ENCODE measurements around the gene ADCYAP1R1.

Gene ADCYAP1R1

GRCh38 chr7:31116615-31117014 lies 64.5 kb downstream of the ADCYAP1R1 start:
- peaks cover 40% of the 10 kb centered on the region for H3K27me3 ChIP-seq (ENCODE audit: control insufficient read depth, low read length)
- H4K20me1 ChIP-seq (ENCODE audit: control insufficient read depth, insufficient read depth, low read depth, low read length): no peaks in the 10 kb centered on the region

GRCh38 chr7:31119249-31119648 lies 67.1 kb downstream of the ADCYAP1R1 start:
- Histone ChIP-seq H3K27me3 (ENCODE audit: control insufficient read depth, low read length) (peaks cover 28% of the 10 kb centered on the region), H3K27ac (ENCODE audit: low read depth, low read length) (no peak overlapping the region), H3K4me2 (ENCODE audit: low read length) (no peak overlapping the region), H4K20me1 (ENCODE audit: control insufficient read depth, insufficient read depth, low read depth, low read length) (no peaks in the 10 kb centered on the region), H3K36me3 (ENCODE audit: control insufficient read depth, low read length) (no peaks in the 10 kb centered on the region), H3K4me3 (ENCODE audit: low read length) (no peak overlapping the region), H3K9me3 (ENCODE audit: control insufficient read depth, insufficient read depth, low read length) (no peaks in the 10 kb centered on the region), H3K79me2 (ENCODE audit: control insufficient read depth, low read length) (no peaks in the 10 kb centered on the region), H3K9me2 (replicated peaks; ENCODE audit: control insufficient read depth, low read length) (no peaks in the 10 kb centered on the region), H3F3A (ENCODE audit: control insufficient read depth, insufficient read depth) (no peaks in the 10 kb centered on the region), H3K4me1 (ENCODE audit: control insufficient read depth, low read length) (no peaks in the 10 kb centered on the region)
- TF ChIP-seq CTCF (IDR thresholded peaks at IDR 0.05; ENCODE audit: low read depth, low read length, poor library complexity, severe bottlenecking) (no peak), EZH2phosphoT487 (IDR thresholded peaks at IDR 0.05; ENCODE audit: borderline replicate concordance, low read length) (no peak)

More at GRCh38 chr7:31116615-31117014, 64.5 kb downstream of the ADCYAP1R1 start:
- no peaks in the 10 kb centered on the region for H3F3A ChIP-seq (ENCODE audit: control insufficient read depth, insufficient read depth)
- no peaks in the 10 kb centered on the region for H3K36me3 ChIP-seq (ENCODE audit: control insufficient read depth, low read length)
- H3K79me2 ChIP-seq (ENCODE audit: control insufficient read depth, low read length): no peaks in the 10 kb centered on the region
- H3K4me3 ChIP-seq (ENCODE audit: low read length): no peak overlapping the region
- no peaks in the 10 kb centered on the region for H3K4me1 ChIP-seq (ENCODE audit: control insufficient read depth, low read length)
- no peaks in the 10 kb centered on the region for H3K9me2 ChIP-seq (replicated peaks; ENCODE audit: control insufficient read depth, low read length)
- no peak for TF ChIP-seq CTCF (IDR thresholded peaks at IDR 0.05; ENCODE audit: low read depth, low read length, poor library complexity, severe bottlenecking)
- no peak for TF ChIP-seq EZH2phosphoT487 (IDR thresholded peaks at IDR 0.05; ENCODE audit: borderline replicate concordance, low read length)
- H3K27ac ChIP-seq (ENCODE audit: low read depth, low read length): no peak overlapping the region
- no peaks in the 10 kb centered on the region for H3K9me3 ChIP-seq (ENCODE audit: control insufficient read depth, insufficient read depth, low read length)
- no peak overlapping the region for H3K4me2 ChIP-seq (ENCODE audit: low read length)

GRCh38 chr7:31120800-31121513 lies 68.8 kb downstream of the ADCYAP1R1 start:
- no peak for TF ChIP-seq EZH2phosphoT487 (IDR thresholded peaks at IDR 0.05; ENCODE audit: borderline replicate concordance, low read length)
- TF ChIP-seq CTCF (IDR thresholded peaks at IDR 0.05; ENCODE audit: low read depth, low read length, poor library complexity, severe bottlenecking): no peak
- no peaks in the 10 kb centered on the region for H3K4me1 ChIP-seq (ENCODE audit: control insufficient read depth, low read length)
- H3K79me2 ChIP-seq (ENCODE audit: control insufficient read depth, low read length): no peaks in the 10 kb centered on the region
- H3K9me3 ChIP-seq (ENCODE audit: control insufficient read depth, insufficient read depth, low read length): no peaks in the 10 kb centered on the region
- H3F3A ChIP-seq (ENCODE audit: control insufficient read depth, insufficient read depth): no peaks in the 10 kb centered on the region
- no peak overlapping the region for H3K4me2 ChIP-seq (ENCODE audit: low read length)
- no peak overlapping the region for H3K27ac ChIP-seq (ENCODE audit: low read depth, low read length)
- peaks cover 24% of the 10 kb centered on the region for H3K27me3 ChIP-seq (ENCODE audit: control insufficient read depth, low read length)
- no peaks in the 10 kb centered on the region for H3K9me2 ChIP-seq (replicated peaks; ENCODE audit: control insufficient read depth, low read length)
- no peaks in the 10 kb centered on the region for H4K20me1 ChIP-seq (ENCODE audit: control insufficient read depth, insufficient read depth, low read depth, low read length)
- H3K4me3 ChIP-seq (ENCODE audit: low read length): no peak overlapping the region
- no peaks in the 10 kb centered on the region for H3K36me3 ChIP-seq (ENCODE audit: control insufficient read depth, low read length)

Data from DOHH2 (cell line).